GM18861 (cell line): ENCODE data around the gene CDCA7.
"Not testable (repeated sequence)": the region's sequence is repeated elsewhere in the genome, so short reads cannot be mapped to it uniquely, and the experiment has no call there.

Source experiments
- ATAC-seq: cut with Tn5 transposase; IDR thresholded peaks from one replicate; pipeline ENCODE4 v1.9.1; 2021; ENCODE audit not compliant: unreplicated experiment

CDCA7 gene

GRCh38 chr2:173401716-173402326 is 47.1 kb downstream of the CDCA7 start:
- no peak for ATAC-seq

- no peak for ATAC-seq
Observed at GRCh38 chr2:173402405-173402974, 47.8 kb downstream of the CDCA7 start.

GRCh38 chr2:173404841-173405750 is 50.4 kb downstream of the CDCA7 start:
- no peak for ATAC-seq

GRCh38 chr2:173407176-173407575 is 52.5 kb downstream of the CDCA7 start:
- ATAC-seq = no peak

- no peak for ATAC-seq
Observed at GRCh38 chr2:173407646-173408045, 53.0 kb downstream of the CDCA7 start.

GRCh38 chr2:173410579-173410978 is 55.9 kb downstream of the CDCA7 start:
- ATAC-seq = no peak

- ATAC-seq = no peak
Observed at GRCh38 chr2:173412628-173413027, 58.0 kb downstream of the CDCA7 start.

- ATAC-seq = no peak
Observed at GRCh38 chr2:173414823-173415322, 60.2 kb downstream of the CDCA7 start.

GRCh38 chr2:173415431-173416381 is 61.0 kb downstream of the CDCA7 start:
- no peak for ATAC-seq

GRCh38 chr2:173416415-173417152 is 61.9 kb downstream of the CDCA7 start:
- not testable (repeated sequence) for ATAC-seq

GRCh38 chr2:173417341-173417740 is 62.7 kb downstream of the CDCA7 start:
- ATAC-seq = no peak

GRCh38 chr2:173417802-173418201 is 63.1 kb downstream of the CDCA7 start:
- no peak for ATAC-seq
